Fibroblast of lung (primary cell): ENCODE measurements around the gene HBP1. TPM values are rescaled to one million over a fixed set of nuclear protein-coding genes. Genes with fewer than 3 reads are reported as not detected.

Source experiments
- DNase-seq, 2 donors: peaks; one replicate each; pipeline versions ENCODE4 v3.0.0 to v3.0.0-alpha.2; 2010; ENCODE audit warnings: low read depth in 2 of 2
- H2AFZ ChIP-seq: 2 replicates; pipeline ENCODE4 v1.5.1; 2012; ENCODE audit warnings: low read length, control low read depth, inconsistent platforms
- H3K27ac ChIP-seq: 2 replicates; pipeline ENCODE4 v1.5.1; 2011; ENCODE audit warnings: low read length, control low read depth; ENCODE audit not compliant: insufficient read depth
- H3K27me3 ChIP-seq: 2 replicates; pipeline ENCODE4 v1.5.1; 2011; ENCODE audit warnings: mild to moderate bottlenecking, low read length; ENCODE audit not compliant: control insufficient read depth, insufficient read depth
- H3K36me3 ChIP-seq: 2 replicates; pipeline ENCODE4 v1.5.1; 2011; ENCODE audit warnings: low read length; ENCODE audit not compliant: control insufficient read depth, insufficient read depth
- H3K4me1 ChIP-seq: 2 replicates; pipeline ENCODE4 v1.5.1; 2011; ENCODE audit warnings: low read length; ENCODE audit not compliant: control insufficient read depth, insufficient read depth; ENCODE audit errors: extremely low read depth
- H3K4me2 ChIP-seq: 2 replicates; pipeline ENCODE4 v1.5.1; 2011; ENCODE audit warnings: low read length, control low read depth; ENCODE audit not compliant: insufficient read depth; ENCODE audit errors: extremely low read depth
- H3K4me3 ChIP-seq, 4 experiments: fragments of 200-600 bp in 1 of 4; sonication (generic) in 1 of 4; replicated peaks in 1 of 4; 2 replicates each; pipeline ENCODE4 v1.5.1; 2011 to 2016; ENCODE audit warnings: low read length in 4 of 4, low read depth in 3 of 4, mild to moderate bottlenecking in 3 of 4, control low read depth in 2 of 4, inconsistent platforms in 1 of 4, mixed read lengths in 1 of 4; ENCODE audit not compliant: insufficient read depth in 1 of 4; ENCODE audit errors: control extremely low read depth in 1 of 4
- H3K79me2 ChIP-seq: 2 replicates; pipeline ENCODE4 v1.5.1; 2012; ENCODE audit warnings: mild to moderate bottlenecking, low read length, inconsistent platforms; ENCODE audit not compliant: control insufficient read depth, insufficient read depth
- H3K9ac ChIP-seq: 2 replicates; pipeline ENCODE4 v1.5.1; 2011; ENCODE audit warnings: mild to moderate bottlenecking, low read length, control low read depth; ENCODE audit not compliant: insufficient read depth
- H3K9me3 ChIP-seq: 2 replicates; pipeline ENCODE4 v1.5.1; 2012; ENCODE audit warnings: low read depth, low read length; ENCODE audit not compliant: control insufficient read depth, insufficient read depth
- H4K20me1 ChIP-seq: 2 replicates; pipeline ENCODE4 v1.5.1; 2011; ENCODE audit warnings: low read length; ENCODE audit not compliant: control insufficient read depth, insufficient read depth; ENCODE audit errors: extremely low read depth
- EZH2 ChIP-seq: IDR thresholded peaks from 2 replicates; pipeline ENCODE4 v1.5.1; 2012; ENCODE audit warnings: low read length, control low read depth, mild to moderate bottlenecking; ENCODE audit errors: missing control alignments
- polyA plus RNA-seq, 2 donors: library from polyadenylated mRNA; depleted of rRNA in 1 of 2; stranded (reverse) in 1 of 2; unstranded in 1 of 2; fragments of >200 nt; gene quantifications; 2 replicates each; pipeline ENCODE4 v1.2.1, GENCODE V29; 2011 to 2012; ENCODE audit warnings: missing spikeins in 1 of 2
- total RNA-seq: library from RNA; depleted of rRNA; stranded (reverse); fragments of >200 nt; gene quantifications from 2 replicates; pipeline ENCODE4 v1.2.1, GENCODE V29; 2014
- TF ChIP-seq, protein P1 (sequence below), 2 donors: IDR thresholded peaks in 1 of 2; conservative IDR thresholded peaks in 1 of 2; 1 replicate in 1 of 2; 2 replicates in 1 of 2; pipeline ENCODE4 v1.5.1; 2011 to 2012; ENCODE audit warnings: low read length in 2 of 2, control low read depth in 1 of 2, inconsistent platforms in 1 of 2, low read depth in 1 of 2, mild to moderate bottlenecking in 1 of 2

The HBP1 gene
- total and polyA plus RNA-seq, 2 donors (not counting 1 experiment from before 2014, with no cell fraction given), result 72.9 to 122 TPM

DNA sequence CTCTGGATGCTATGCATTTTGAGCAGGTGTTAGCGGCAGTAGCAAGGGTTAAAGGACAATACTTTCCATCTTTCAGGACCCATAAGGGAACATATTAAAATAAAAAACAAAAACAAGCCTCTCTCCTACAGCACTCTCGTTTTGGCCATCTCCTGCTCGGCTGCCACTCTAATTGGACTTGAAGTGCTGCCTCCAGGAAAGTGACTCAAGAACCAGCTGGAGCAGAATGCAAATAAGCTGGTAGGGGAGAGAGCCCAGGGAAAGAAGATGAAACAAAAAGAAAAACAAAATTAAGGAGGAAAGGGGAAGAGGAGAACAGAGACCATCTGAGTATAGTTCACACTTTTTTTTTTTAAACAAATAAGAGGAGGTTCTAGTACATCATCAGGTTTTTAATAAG, 65.6 kb downstream of the HBP1 start:
- no peaks in the 10 kb centered on the region for H3K79me2 ChIP-seq
- no peak overlapping the region for H3K4me2 ChIP-seq
- no peak overlapping the region for H2AFZ ChIP-seq
- no peaks in the 10 kb centered on the region for H3K36me3 ChIP-seq
- H3K9me3 ChIP-seq, result no peaks in the 10 kb centered on the region
- H3K4me1 ChIP-seq, result peaks cover 2% of the 10 kb centered on the region
- H3K27ac ChIP-seq, result no peak overlapping the region
- H3K4me3 ChIP-seq, result no peak overlapping the region
- peak in 1 of 2 donors; percentile 16 for DNase-seq
- TF ChIP-seq, protein P1, sequence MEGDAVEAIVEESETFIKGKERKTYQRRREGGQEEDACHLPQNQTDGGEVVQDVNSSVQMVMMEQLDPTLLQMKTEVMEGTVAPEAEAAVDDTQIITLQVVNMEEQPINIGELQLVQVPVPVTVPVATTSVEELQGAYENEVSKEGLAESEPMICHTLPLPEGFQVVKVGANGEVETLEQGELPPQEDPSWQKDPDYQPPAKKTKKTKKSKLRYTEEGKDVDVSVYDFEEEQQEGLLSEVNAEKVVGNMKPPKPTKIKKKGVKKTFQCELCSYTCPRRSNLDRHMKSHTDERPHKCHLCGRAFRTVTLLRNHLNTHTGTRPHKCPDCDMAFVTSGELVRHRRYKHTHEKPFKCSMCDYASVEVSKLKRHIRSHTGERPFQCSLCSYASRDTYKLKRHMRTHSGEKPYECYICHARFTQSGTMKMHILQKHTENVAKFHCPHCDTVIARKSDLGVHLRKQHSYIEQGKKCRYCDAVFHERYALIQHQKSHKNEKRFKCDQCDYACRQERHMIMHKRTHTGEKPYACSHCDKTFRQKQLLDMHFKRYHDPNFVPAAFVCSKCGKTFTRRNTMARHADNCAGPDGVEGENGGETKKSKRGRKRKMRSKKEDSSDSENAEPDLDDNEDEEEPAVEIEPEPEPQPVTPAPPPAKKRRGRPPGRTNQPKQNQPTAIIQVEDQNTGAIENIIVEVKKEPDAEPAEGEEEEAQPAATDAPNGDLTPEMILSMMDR (conservative IDR thresholded peaks at IDR 0.05 in 1 of 2, IDR thresholded peaks at IDR 0.05 in 1 of 2; ENCODE audit: low read depth in 1 of 2, low read length in 2 of 2), result no peak
- TF ChIP-seq EZH2, result no peak
- H3K27me3 ChIP-seq, result no peaks in the 10 kb centered on the region
- no peaks in the 10 kb centered on the region for H4K20me1 ChIP-seq
- no peak overlapping the region for H3K9ac ChIP-seq

DNA sequence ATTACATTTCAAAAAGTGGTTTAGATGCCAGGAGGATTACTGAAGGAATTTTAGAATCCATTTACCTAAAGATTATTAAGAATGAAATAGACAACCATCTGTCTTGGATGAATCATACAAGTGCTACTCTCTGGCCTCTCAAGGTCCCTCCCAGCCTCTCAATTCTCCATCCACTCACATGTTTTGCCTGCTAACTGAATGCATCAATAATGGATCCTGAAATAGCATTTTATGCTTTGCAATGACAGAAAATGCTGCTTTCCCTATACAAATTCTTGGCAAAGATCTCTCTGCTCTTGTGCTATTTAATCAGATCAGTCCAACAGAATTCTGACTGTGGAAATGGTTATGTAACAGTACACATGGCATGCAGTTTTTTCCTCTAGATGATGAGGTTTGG, 68.1 kb downstream of the HBP1 start:
- TF ChIP-seq EZH2, result no peak
- TF ChIP-seq, protein P1 (conservative IDR thresholded peaks at IDR 0.05 in 1 of 2, IDR thresholded peaks at IDR 0.05 in 1 of 2; ENCODE audit: low read depth in 1 of 2, low read length in 2 of 2), result no peak
- Histone ChIP-seq H3K36me3 (no peaks in the 10 kb centered on the region), H4K20me1 (no peaks in the 10 kb centered on the region), H3K27me3 (no peaks in the 10 kb centered on the region), H3K4me1 (no peaks in the 10 kb centered on the region), H3K79me2 (no peaks in the 10 kb centered on the region), H3K9me3 (no peaks in the 10 kb centered on the region), H3K4me2 (no peak overlapping the region), H2AFZ (no peak overlapping the region), H3K9ac (no peak overlapping the region), H3K27ac (no peak overlapping the region), H3K4me3 (no peak overlapping the region)
- DNase-seq, result no peak

DNA sequence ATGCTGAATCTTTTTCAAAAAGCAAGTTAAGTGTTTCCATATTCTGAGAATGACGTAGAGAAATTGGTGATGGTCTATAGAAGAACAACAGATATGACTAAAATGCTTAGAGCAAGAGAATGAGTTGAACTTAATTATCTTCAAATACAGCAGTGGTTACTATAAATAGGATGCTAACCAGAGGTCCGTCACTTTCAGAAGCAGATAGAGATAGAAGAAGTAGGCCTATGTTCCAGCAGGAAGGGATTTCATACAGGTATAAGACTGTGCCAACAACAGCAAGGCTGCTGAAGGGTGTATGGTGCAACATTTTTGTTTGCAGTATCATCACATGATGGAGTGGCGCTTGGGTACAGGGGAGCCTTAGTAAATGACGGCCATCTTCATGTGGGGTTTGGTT, 68.6 kb downstream of the HBP1 start:
- H3K9ac ChIP-seq, result no peak overlapping the region
- H4K20me1 ChIP-seq, result no peaks in the 10 kb centered on the region

More for the DNA sequence above, 68.6 kb downstream of the HBP1 start:
- H3K4me1 ChIP-seq, result no peaks in the 10 kb centered on the region
- H2AFZ ChIP-seq, result no peak overlapping the region
- H3K36me3 ChIP-seq, result no peaks in the 10 kb centered on the region
- DNase-seq, result no peak
- TF ChIP-seq EZH2, result no peak
- TF ChIP-seq, protein P1 (conservative IDR thresholded peaks at IDR 0.05 in 1 of 2, IDR thresholded peaks at IDR 0.05 in 1 of 2; ENCODE audit: low read depth in 1 of 2, low read length in 2 of 2), result no peak
- H3K79me2 ChIP-seq, result no peaks in the 10 kb centered on the region
- no peaks in the 10 kb centered on the region for H3K27me3 ChIP-seq
- no peak overlapping the region for H3K4me3 ChIP-seq
- no peak overlapping the region for H3K27ac ChIP-seq
- H3K4me2 ChIP-seq, result no peak overlapping the region
- H3K9me3 ChIP-seq, result no peaks in the 10 kb centered on the region
